ENCODE results near the gene SEMA6D. TPM values are rescaled to one million over a fixed set of nuclear protein-coding genes. Genes with fewer than 3 reads are reported as not detected.

SEMA6D gene
- total RNA-seq, 6 experiments from 2014 or later, result 0.74 to 4.4 (median 1.7) TPM

- H3K36me3 ChIP-seq, result no peaks in the 10 kb centered on the region
- intact Hi-C loops (cut with DNase I), result no loop called here
- H3K27ac ChIP-seq, result peak overlapping the region; percentile 40 to 54 (median 47)
- peak in 2 of 4 donors; percentile 14 to 33 for ATAC-seq
- H3K9me3 ChIP-seq, result no peaks in the 10 kb centered on the region
- peak overlapping the region; percentile 44 to 48 (median 45) for H3K4me3 ChIP-seq
- TF ChIP-seq CTCF (IDR thresholded peaks at IDR 0.05), result no peak
- WGBS (ENCODE audit: insufficient coverage, low coverage, low lambda C conversion rate, missing lambda C conversion rate), result 3% methylated on average over 35 of the region's 48 CpGs
- peaks cover 0 to 11% (median 0%) of the 10 kb centered on the region in 4 donors for H3K4me1 ChIP-seq
- DNase-seq, result no peak
- peaks cover 0 to 6% of the 10 kb centered on the region in 2 donors for H3K27me3 ChIP-seq
These were observed 1.5 kb downstream of the SEMA6D start for GRCh38 chr15:47718497-47719437.

GRCh38 chr15:47719730-47720129 is 2.4 kb downstream of the SEMA6D start:
- Histone ChIP-seq H3K27me3 (peaks cover 0 to 6% of the 10 kb centered on the region in 2 donors), H3K9me3 (no peaks in the 10 kb centered on the region), H3K4me1 (peaks cover 0 to 11% (median 0%) of the 10 kb centered on the region in 4 donors), H3K27ac (no peak overlapping the region), H3K4me3 (no peak overlapping the region), H3K36me3 (no peaks in the 10 kb centered on the region)
- TF ChIP-seq POLR2A (IDR thresholded peaks at IDR 0.05) (no peak), CTCF (IDR thresholded peaks at IDR 0.05) (no peak)
- intact Hi-C loops (cut with DNase I), result no loop called here
- DNase-seq (no peak), ATAC-seq (no peak)

DNA sequence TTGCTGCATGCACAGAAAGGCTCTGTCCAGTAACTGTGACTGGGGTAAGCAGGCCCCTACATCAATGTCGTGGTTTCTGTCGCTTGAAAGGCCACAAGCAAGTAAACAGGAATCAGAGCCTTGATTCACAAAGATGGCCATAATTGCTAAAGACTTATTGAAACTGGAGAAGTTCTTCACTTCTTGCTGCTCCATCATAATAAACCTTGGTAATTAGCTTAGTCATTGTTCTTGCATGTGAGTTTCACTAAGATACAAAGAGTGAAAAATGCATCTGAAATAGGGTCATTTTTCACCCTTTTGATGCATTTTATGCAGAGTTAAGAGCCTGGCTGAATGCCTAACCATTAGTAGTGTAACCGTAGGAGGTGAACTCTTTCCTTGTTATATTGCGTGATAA is 3.2 kb downstream of the SEMA6D start:
- WGBS (ENCODE audit: insufficient coverage, low coverage, low lambda C conversion rate, missing lambda C conversion rate), result 74% methylated on average over 2 of the region's 4 CpGs
- H3K27me3 ChIP-seq, result peaks cover 0 to 6% of the 10 kb centered on the region in 2 donors
- no peak overlapping the region for H3K4me3 ChIP-seq
- H3K36me3 ChIP-seq, result no peaks in the 10 kb centered on the region
- DNase-seq, result no peak
- ATAC-seq, result no peak
- no peaks in the 10 kb centered on the region for H3K9me3 ChIP-seq
- intact Hi-C loops (cut with DNase I), result no loop called here
- H3K4me1 ChIP-seq, result peaks cover 0 to 11% (median 0%) of the 10 kb centered on the region in 4 donors
- TF ChIP-seq POLR2A (IDR thresholded peaks at IDR 0.05) (no peak), CTCF (IDR thresholded peaks at IDR 0.05) (no peak)
- no peak overlapping the region for H3K27ac ChIP-seq

- intact Hi-C loops (cut with DNase I), result no loop called here
- WGBS (ENCODE audit: insufficient coverage, low coverage, low lambda C conversion rate, missing lambda C conversion rate), result 19% methylated on average over 3 of the region's 4 CpGs
- TF ChIP-seq POLR2A (IDR thresholded peaks at IDR 0.05) (no peak), CTCF (IDR thresholded peaks at IDR 0.05) (no peak)
- H3K27me3 ChIP-seq, result peaks cover 0 to 6% of the 10 kb centered on the region in 2 donors
- H3K27ac ChIP-seq, result no peak overlapping the region
- H3K36me3 ChIP-seq, result no peaks in the 10 kb centered on the region
- ATAC-seq (no peak), DNase-seq (no peak)
- H3K4me3 ChIP-seq, result no peak overlapping the region
- H3K4me1 ChIP-seq, result peaks cover 0 to 11% (median 0%) of the 10 kb centered on the region in 4 donors
- no peaks in the 10 kb centered on the region for H3K9me3 ChIP-seq
These were observed 4.4 kb downstream of the SEMA6D start for GRCh38 chr15:47721676-47722075.

All from right lobe of liver (tissue), 6 donors.